ENCODE measurements around the gene MLLT6. TPM values are rescaled to one million over a fixed set of nuclear protein-coding genes. Genes with fewer than 3 reads are reported as not detected.

MLLT6 gene
- total and polyA plus RNA-seq, 2 of the 13 experiments (the other 11 are each of a cell fraction or from before 2014, with no cell fraction given): 50.7 to 69.5 TPM

DNA sequence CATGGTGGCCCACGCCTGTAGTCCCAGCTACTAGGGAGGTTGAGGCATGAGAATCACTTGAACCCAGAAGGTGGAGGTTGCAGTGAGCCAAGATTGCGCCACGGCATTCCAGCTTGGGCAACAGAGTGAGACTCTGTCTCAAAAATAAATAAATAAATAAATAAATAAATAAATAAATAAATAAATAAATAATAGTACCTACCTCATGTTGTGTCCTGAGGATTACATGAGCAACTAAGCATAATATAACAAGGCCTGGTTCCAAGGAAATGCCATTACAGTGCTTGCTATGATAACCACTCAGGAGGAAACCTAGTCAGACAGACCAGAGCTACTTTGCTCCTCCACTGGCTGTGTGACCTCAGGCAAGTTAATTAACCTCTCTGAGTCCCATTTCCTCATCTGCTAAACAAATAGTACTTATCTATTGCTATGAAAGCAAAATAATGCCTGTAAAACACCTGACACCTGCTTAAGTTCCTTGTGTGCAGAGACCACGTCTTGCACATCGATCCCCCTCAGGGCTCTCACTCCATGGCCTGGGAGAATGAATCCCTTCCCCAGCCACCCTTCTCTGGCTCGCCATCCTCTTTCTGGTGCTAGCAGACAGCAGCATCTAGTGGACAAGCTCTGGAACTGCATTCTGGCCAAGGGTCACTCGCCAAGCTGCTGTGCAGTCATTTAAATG, 37.8 kb upstream of the MLLT6 start (continued):
- TF ChIP-seq, protein P1, sequence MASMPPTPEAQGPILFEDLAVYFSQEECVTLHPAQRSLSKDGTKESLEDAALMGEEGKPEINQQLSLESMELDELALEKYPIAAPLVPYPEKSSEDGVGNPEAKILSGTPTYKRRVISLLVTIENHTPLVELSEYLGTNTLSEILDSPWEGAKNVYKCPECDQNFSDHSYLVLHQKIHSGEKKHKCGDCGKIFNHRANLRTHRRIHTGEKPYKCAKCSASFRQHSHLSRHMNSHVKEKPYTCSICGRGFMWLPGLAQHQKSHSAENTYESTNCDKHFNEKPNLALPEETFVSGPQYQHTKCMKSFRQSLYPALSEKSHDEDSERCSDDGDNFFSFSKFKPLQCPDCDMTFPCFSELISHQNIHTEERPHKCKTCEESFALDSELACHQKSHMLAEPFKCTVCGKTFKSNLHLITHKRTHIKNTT (CRISPR knock-in tag; IDR thresholded peaks at IDR 0.05): no peak
- TF ChIP-seq, protein P2, sequence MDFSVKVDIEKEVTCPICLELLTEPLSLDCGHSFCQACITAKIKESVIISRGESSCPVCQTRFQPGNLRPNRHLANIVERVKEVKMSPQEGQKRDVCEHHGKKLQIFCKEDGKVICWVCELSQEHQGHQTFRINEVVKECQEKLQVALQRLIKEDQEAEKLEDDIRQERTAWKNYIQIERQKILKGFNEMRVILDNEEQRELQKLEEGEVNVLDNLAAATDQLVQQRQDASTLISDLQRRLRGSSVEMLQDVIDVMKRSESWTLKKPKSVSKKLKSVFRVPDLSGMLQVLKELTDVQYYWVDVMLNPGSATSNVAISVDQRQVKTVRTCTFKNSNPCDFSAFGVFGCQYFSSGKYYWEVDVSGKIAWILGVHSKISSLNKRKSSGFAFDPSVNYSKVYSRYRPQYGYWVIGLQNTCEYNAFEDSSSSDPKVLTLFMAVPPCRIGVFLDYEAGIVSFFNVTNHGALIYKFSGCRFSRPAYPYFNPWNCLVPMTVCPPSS (IDR thresholded peaks at IDR 0.05): no peak
- TF ChIP-seq ZNF432 (CRISPR knock-in tag; IDR thresholded peaks at IDR 0.05; ENCODE audit: borderline replicate concordance): no peak
- no peak for TF ChIP-seq SRF (IDR thresholded peaks at IDR 0.05; ENCODE audit: low read depth, low read length)
- TF ChIP-seq, protein P3, sequence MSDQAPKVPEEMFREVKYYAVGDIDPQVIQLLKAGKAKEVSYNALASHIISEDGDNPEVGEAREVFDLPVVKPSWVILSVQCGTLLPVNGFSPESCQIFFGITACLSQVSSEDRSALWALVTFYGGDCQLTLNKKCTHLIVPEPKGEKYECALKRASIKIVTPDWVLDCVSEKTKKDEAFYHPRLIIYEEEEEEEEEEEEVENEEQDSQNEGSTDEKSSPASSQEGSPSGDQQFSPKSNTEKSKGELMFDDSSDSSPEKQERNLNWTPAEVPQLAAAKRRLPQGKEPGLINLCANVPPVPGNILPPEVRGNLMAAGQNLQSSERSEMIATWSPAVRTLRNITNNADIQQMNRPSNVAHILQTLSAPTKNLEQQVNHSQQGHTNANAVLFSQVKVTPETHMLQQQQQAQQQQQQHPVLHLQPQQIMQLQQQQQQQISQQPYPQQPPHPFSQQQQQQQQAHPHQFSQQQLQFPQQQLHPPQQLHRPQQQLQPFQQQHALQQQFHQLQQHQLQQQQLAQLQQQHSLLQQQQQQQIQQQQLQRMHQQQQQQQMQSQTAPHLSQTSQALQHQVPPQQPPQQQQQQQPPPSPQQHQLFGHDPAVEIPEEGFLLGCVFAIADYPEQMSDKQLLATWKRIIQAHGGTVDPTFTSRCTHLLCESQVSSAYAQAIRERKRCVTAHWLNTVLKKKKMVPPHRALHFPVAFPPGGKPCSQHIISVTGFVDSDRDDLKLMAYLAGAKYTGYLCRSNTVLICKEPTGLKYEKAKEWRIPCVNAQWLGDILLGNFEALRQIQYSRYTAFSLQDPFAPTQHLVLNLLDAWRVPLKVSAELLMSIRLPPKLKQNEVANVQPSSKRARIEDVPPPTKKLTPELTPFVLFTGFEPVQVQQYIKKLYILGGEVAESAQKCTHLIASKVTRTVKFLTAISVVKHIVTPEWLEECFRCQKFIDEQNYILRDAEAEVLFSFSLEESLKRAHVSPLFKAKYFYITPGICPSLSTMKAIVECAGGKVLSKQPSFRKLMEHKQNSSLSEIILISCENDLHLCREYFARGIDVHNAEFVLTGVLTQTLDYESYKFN (CRISPR knock-in tag; conservative IDR thresholded peaks at IDR 0.05): no peak
- TF ChIP-seq IKZF4 (CRISPR knock-in tag; IDR thresholded peaks at IDR 0.05; ENCODE audit: borderline replicate concordance, low read depth, not compliant biosample characterization): no peak
- TF ChIP-seq ZNF850 (CRISPR knock-in tag; conservative IDR thresholded peaks at IDR 0.05): no peak
- peak; percentile 89 for TF ChIP-seq ZNF205 (CRISPR knock-in tag; IDR thresholded peaks at IDR 0.05)
- TF ChIP-seq ZNF777 (CRISPR knock-in tag; IDR thresholded peaks at IDR 0.05): 0 out of 2 replicates have a peak, but pooled peaks have one; percentile 43
- no peak for TF ChIP-seq ZNF530 (CRISPR knock-in tag; IDR thresholded peaks at IDR 0.05; ENCODE audit: low read depth)
- no peak for TF ChIP-seq MLLT10 (CRISPR knock-in tag; IDR thresholded peaks at IDR 0.05)
- no peak for TF ChIP-seq KAT2B (IDR thresholded peaks at IDR 0.05; ENCODE audit: borderline replicate concordance, low read depth, low read length)
- no peak for TF ChIP-seq SP2 (CRISPR knock-in tag; IDR thresholded peaks at IDR 0.05)
- TF ChIP-seq HCFC1 (IDR thresholded peaks at IDR 0.05; ENCODE audit: low read depth, low read length): 0 out of 2 replicates have a peak, but pooled peaks have one; percentile 33
- TF ChIP-seq ELF1 (CRISPR knock-in tag; IDR thresholded peaks at IDR 0.05): peak; percentile 67
- TF ChIP-seq ATM (IDR thresholded peaks at IDR 0.05; ENCODE audit: borderline replicate concordance): no peak
- TF ChIP-seq ZNF33A (CRISPR knock-in tag; IDR thresholded peaks at IDR 0.05; ENCODE audit: borderline replicate concordance): no peak
- TF ChIP-seq, protein P4, sequence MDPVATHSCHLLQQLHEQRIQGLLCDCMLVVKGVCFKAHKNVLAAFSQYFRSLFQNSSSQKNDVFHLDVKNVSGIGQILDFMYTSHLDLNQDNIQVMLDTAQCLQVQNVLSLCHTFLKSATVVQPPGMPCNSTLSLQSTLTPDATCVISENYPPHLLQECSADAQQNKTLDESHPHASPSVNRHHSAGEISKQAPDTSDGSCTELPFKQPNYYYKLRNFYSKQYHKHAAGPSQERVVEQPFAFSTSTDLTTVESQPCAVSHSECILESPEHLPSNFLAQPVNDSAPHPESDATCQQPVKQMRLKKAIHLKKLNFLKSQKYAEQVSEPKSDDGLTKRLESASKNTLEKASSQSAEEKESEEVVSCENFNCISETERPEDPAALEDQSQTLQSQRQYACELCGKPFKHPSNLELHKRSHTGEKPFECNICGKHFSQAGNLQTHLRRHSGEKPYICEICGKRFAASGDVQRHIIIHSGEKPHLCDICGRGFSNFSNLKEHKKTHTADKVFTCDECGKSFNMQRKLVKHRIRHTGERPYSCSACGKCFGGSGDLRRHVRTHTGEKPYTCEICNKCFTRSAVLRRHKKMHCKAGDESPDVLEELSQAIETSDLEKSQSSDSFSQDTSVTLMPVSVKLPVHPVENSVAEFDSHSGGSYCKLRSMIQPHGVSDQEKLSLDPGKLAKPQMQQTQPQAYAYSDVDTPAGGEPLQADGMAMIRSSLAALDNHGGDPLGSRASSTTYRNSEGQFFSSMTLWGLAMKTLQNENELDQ (CRISPR knock-in tag; IDR thresholded peaks at IDR 0.05; ENCODE audit: borderline replicate concordance): no peak
- TF ChIP-seq ZNF7 (CRISPR knock-in tag; IDR thresholded peaks at IDR 0.05): peak; percentile 49; the same call in 1 of the 2 replicates
- no peak for TF ChIP-seq MAFK (conservative IDR thresholded peaks at IDR 0.05 in 1 of 2, IDR thresholded peaks at IDR 0.05 in 1 of 2; ENCODE audit: low read length in 2 of 2)
- TF ChIP-seq ZNF124 (CRISPR knock-in tag; IDR thresholded peaks at IDR 0.05): 0 out of 2 replicates have a peak, but pooled peaks have one; percentile 70

Data from HepG2 (cell line).